Endothelial cell of hepatic sinusoid (primary cell): Measurements from ENCODE around the gene MLC1.

Experiments used
- in situ Hi-C: cut with HindIII; loops from 2 replicates; pipeline ENCODE4 v1.10.0; 2017; ENCODE audit warnings: low sequenced_read_pairs

Gene MLC1

DNA sequence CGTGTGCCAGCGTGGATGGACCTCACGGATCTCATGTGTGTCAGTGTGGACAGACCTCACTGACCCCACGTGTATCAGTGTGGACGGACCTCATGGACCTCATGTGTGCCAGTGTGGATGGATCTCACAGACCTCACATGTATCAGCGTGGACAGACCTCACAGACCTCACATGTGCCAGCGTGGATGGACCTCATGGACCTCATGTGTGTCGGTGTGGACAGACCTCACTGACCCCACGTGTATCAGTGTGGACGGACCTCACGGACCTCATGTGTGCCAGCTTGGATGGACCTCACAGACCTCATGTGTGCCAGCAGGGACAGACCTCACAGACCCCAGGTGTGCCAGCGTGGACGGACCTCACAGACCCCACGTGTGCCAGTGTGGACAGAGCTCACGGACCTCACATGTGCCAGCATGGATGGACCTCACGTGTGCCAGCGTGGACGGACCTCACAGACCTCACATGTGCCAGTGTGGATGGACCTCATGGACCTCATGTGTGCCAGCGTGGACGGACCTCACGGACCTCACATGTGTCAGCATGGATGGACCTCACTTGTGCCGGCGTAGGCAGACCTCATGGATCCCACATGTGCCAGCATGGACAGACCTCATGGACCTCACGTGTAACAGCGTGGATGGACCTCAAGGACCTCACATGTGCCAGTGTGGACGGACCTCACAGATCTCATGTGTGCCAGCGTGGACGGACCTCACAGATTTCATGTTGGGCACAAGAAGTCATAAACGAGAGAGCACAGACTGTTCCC, 45.4 kb downstream of the MLC1 start:
- in situ Hi-C loops, result no loop called here

GRCh38 chr22:50035976-50036724, 49.1 kb downstream of the MLC1 start:
- in situ Hi-C loops, result no loop called here

GRCh38 chr22:50035131-50035881, 49.9 kb downstream of the MLC1 start:
- in situ Hi-C loops, result no loop called here

GRCh38 chr22:50034126-50035081, 50.8 kb downstream of the MLC1 start:
- in situ Hi-C loops, result no loop called here

- in situ Hi-C loops, result no loop called here
Measured at GRCh38 chr22:50032941-50033601, 52.2 kb downstream of the MLC1 start.

- in situ Hi-C loops, result no loop called here
Measured at GRCh38 chr22:50032109-50032871, 52.9 kb downstream of the MLC1 start.

GRCh38 chr22:50031189-50032091, 53.8 kb downstream of the MLC1 start:
- in situ Hi-C loops, result no loop called here

DNA sequence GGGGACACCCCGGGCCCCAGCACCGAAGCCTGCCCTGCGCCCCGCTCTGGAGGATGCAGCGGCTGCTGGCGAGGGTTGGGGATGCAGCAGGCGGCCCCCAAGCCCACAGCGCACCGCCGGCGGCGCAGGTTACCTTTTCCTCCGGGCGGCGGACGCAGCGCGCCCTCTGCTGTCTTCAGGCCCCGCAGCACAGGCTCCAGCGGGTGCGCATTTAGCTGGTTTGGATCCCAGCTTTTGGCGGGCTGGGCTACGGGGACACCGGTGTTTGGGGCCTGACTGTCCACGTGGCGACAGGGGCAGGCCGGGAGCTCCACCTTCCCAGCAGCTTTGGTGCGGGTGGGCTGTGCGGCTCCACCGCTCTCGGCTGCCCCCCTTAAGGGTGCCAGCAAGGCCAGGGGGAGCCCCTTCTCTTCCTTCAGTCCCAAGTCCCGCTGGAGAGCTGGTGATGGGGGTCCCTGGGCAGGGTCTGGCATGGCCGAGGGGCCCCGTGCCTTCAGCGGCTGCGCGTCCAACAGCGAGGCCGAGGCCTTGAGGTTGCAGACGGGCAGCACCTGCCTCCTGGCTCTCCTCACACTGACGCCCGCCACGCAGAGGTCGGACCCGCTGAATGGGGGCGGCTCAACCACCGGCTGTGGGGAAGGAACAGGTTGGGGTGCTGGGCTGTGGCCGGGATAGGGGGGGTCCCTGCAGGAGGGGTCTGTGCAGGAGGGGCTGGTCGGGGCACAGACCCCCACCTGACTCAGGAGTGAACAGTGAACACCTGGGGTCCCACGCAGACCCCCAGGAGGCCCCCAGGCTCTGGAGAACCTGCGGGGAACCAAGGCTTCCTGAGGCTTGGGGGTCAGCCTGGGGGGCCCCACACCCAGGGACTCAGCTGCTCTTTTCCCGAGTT, 54.7 kb downstream of the MLC1 start:
- in situ Hi-C loops, result no loop called here

GRCh38 chr22:50027639-50028537, 57.3 kb downstream of the MLC1 start:
- in situ Hi-C loops, result no loop called here

DNA sequence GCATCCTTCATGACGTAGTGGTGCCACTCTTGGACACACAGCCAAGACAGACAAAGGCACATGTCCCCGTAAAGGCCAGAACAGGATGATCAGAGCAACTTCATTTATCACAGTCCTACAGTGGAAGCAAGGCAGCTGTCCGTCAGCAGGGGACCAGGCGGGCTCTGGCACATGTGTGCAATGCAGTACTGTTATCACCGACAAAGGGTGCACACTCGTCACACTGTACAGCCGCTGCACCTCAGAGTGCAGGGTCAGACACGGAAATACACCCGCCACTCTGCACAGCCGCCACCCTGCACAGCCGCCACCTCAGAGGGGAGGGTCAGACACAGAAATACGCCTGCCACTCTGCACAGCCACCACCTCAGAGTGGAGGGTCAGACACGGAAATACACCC, 59.2 kb downstream of the MLC1 start:
- in situ Hi-C loops, result no loop called here

- in situ Hi-C loops, result no loop called here
Measured at GRCh38 chr22:50022171-50022819, 62.9 kb downstream of the MLC1 start.

GRCh38 chr22:50020606-50021005, 64.6 kb downstream of the MLC1 start:
- in situ Hi-C loops, result no loop called here

GRCh38 chr22:50019316-50019715, 65.9 kb downstream of the MLC1 start:
- in situ Hi-C loops, result no loop called here

DNA sequence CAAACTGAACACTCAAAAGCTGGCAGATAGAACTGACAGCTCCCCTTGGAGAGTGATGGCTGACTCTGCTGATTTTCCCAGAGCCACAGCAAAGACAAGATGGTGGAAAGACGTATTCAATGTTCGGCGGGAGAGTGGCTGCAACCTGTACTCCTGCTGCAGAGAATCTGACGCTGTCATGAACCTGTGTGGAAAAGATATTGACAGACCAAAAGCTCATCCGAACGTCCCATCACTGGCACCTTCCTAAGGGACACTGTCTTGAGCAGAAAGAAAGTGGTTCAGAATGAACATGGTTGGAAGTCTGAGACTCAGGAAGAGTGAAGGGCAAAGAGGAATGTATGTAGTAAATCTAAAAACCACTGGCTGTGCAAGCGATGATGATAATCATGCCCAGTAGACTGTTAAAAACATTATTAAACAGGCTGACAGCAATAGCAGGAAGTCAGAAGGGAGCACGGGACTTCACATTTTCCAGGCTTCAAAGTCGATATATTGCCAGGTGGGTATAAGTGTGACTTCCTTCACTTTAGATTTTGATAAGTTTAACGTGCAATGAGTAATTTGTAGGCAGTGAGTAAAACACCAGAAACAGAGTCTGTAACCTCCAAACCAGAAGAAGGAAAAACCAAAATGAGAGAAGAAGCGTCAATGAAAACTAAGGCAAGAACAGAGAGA, 66.5 kb downstream of the MLC1 start:
- in situ Hi-C loops, result no loop called here

GRCh38 chr22:50017701-50018224, 67.5 kb downstream of the MLC1 start:
- in situ Hi-C loops, result no loop called here
